Panc1 (cell line): ENCODE data around the gene C17orf50. TPM values are rescaled to one million over a fixed set of nuclear protein-coding genes. Genes with fewer than 3 reads are reported as not detected.

Experiments
- ATAC-seq: fragments of 200-7000 bp; cut with Tn5 transposase; 2 replicates; pipeline ENCODE4 v1.9.1; 2020; ENCODE audit warnings: mild to moderate bottlenecking, moderate library complexity
- BruUV-seq: library from RNA; stranded (reverse); fragments of 400-500 nt; replicated peaks from 2 replicates; lab custom pipeline; 2021; lab: Mats Ljungman, UMichigan
- CTCF ChIA-PET: fragments of 300-600 bp; sonication (Branson Sonifier 250); formaldehyde crosslinking; loops from one replicate; lab custom pipeline; 2022; ENCODE audit warnings: antibody characterized with exemption; lab: Charles Lee
- POLR2A ChIA-PET: fragments of 300-600 bp; sonication (Branson Sonifier 250); formaldehyde crosslinking; loops from one replicate; lab custom pipeline; 2022; ENCODE audit warnings: antibody characterized with exemption; lab: Charles Lee
- DNase-seq: peaks from one replicate; pipeline ENCODE4 v3.0.0-alpha.2; 2010; ENCODE audit warnings: low read depth, low spot score
- H3K27ac ChIP-seq: 2 replicates; pipeline ENCODE4 v1.5.1; 2011; ENCODE audit warnings: mild to moderate bottlenecking, low read length, inconsistent platforms
- H3K27me3 ChIP-seq: fragments of 200-500 bp; sonication (Bioruptor generic); 2 replicates; pipeline ENCODE4 v1.6.0; 2014; ENCODE audit warnings: low read length, inconsistent platforms; ENCODE audit not compliant: control insufficient read depth, insufficient read depth
- H3K36me3 ChIP-seq: fragments of 200-500 bp; sonication (Bioruptor generic); 2 replicates; pipeline ENCODE4 v1.5.1; 2014; ENCODE audit warnings: inconsistent platforms, mild to moderate bottlenecking, low read length, moderate library complexity; ENCODE audit not compliant: control insufficient read depth, insufficient read depth
- H3K4me1 ChIP-seq: 2 replicates; pipeline ENCODE4 v1.5.1; 2011; ENCODE audit warnings: inconsistent platforms, mild to moderate bottlenecking, low read length, moderate library complexity; ENCODE audit not compliant: control insufficient read depth, insufficient read depth
- H3K4me3 ChIP-seq, 2 experiments: 2 replicates each; pipeline ENCODE4 v1.5.1; 2011 to 2012; ENCODE audit warnings: low read depth in 2 of 2, low read length in 2 of 2, mild to moderate bottlenecking in 2 of 2, inconsistent platforms in 1 of 2, moderate library complexity in 1 of 2
- H3K9me3 ChIP-seq: fragments of 200-500 bp; sonication (Bioruptor generic); 2 replicates; pipeline ENCODE4 v1.5.1; 2014; ENCODE audit warnings: low read depth, mild to moderate bottlenecking, inconsistent platforms, low read length, moderate library complexity; ENCODE audit not compliant: control insufficient read depth, insufficient read depth
- CTCF ChIP-seq: fragments of 450-650 bp; IDR thresholded peaks from 2 replicates; pipeline ENCODE4 v1.5.1; 2017; ENCODE audit warnings: mild to moderate bottlenecking
- POLR2AphosphoS5 ChIP-seq: IDR thresholded peaks from 2 replicates; pipeline ENCODE4 v1.6.1; 2012; ENCODE audit warnings: mild to moderate bottlenecking, low read depth, low read length, moderate library complexity
- REST ChIP-seq, 2 experiments: IDR thresholded peaks; 2 replicates each; pipeline ENCODE4 v1.6.1; 2011 to 2012; ENCODE audit warnings: low read depth in 2 of 2, control low read depth in 1 of 2, low read length in 1 of 2, mild to moderate bottlenecking in 1 of 2, moderate library complexity in 1 of 2; ENCODE audit not compliant: insufficient read depth in 1 of 2
- SIN3A ChIP-seq: IDR thresholded peaks from 2 replicates; pipeline ENCODE4 v1.6.1; 2012; ENCODE audit warnings: low read depth, mild to moderate bottlenecking, low read length, moderate library complexity, borderline replicate concordance; ENCODE audit not compliant: insufficient read depth
- TCF7L2 ChIP-seq: IDR thresholded peaks from 2 replicates; pipeline ENCODE4 v1.6.1; 2011; ENCODE audit warnings: mild to moderate bottlenecking, low read depth, low read length, inconsistent platforms
- in situ Hi-C: cut with HindIII; loops from 2 replicates; pipeline ENCODE4 v1.10.0; 2016; ENCODE audit warnings: low sequenced_read_pairs, low pct_unique_long_range_greater_than_20kb
- intact Hi-C: fragments of 100-400 bp; cut with micrococcal nuclease; formaldehyde crosslinking; loops from one replicate; pipeline ENCODE4 v1.10.0; 2022; ENCODE audit not compliant: unreplicated experiment
- total RNA-seq: library from RNA; stranded (reverse); gene quantifications from one replicate; pipeline ENCODE4 v1.2.1, GENCODE V29; 2021; ENCODE audit not compliant: unreplicated experiment

Gene C17orf50
- total RNA-seq, 1 experiment from 2014 or later: not detected

GRCh38 chr17:35797370-35797769, 36.7 kb downstream of the C17orf50 start:
- ATAC-seq (no peak), DNase-seq (no peak)
- H3K4me3 ChIP-seq: no peak overlapping the region
- intact Hi-C loops (no loop called here), in situ Hi-C loops (no loop called here)
- ChIA-PET POLR2A (interaction anchor here (1.0 kb wide), 1 partner anchor 12 kb away, joined by 3 read pairs; no protein-coding TSS in a partner anchor), CTCF (no interaction called here)
- peaks cover 12% of the 10 kb centered on the region for H3K27me3 ChIP-seq
- no peaks in the 10 kb centered on the region for H3K36me3 ChIP-seq
- no TSS peak for BruUV-seq
- H3K27ac ChIP-seq: no peak overlapping the region
- H3K9me3 ChIP-seq: no peaks in the 10 kb centered on the region
- peaks cover 5% of the 10 kb centered on the region; the same call in 1 of the 2 replicates for H3K4me1 ChIP-seq
- no peak for TF ChIP-seq SIN3A
- no peak for TF ChIP-seq REST (IDR thresholded peaks at IDR 0.05; ENCODE audit: insufficient read depth in 1 of 2, low read depth in 2 of 2, low read length in 1 of 2)
- TF ChIP-seq TCF7L2: no peak
- no peak for TF ChIP-seq POLR2AphosphoS5
- TF ChIP-seq CTCF: no peak

GRCh38 chr17:35797918-35798317, 37.2 kb downstream of the C17orf50 start:
- DNase-seq (no peak), ATAC-seq (no peak)
- H3K27me3 ChIP-seq: peaks cover 12% of the 10 kb centered on the region
- H3K4me1 ChIP-seq: peaks cover 5% of the 10 kb centered on the region; the same call in 1 of the 2 replicates
- ChIA-PET CTCF (no interaction called here), POLR2A (no interaction called here)
- H3K9me3 ChIP-seq: no peaks in the 10 kb centered on the region
- intact Hi-C loops: no loop called here
- H3K36me3 ChIP-seq: no peaks in the 10 kb centered on the region
- in situ Hi-C loops: no loop called here
- H3K27ac ChIP-seq: no peak overlapping the region
- no peak overlapping the region for H3K4me3 ChIP-seq
- no peak for TF ChIP-seq SIN3A
- TF ChIP-seq POLR2AphosphoS5: no peak
- no peak for TF ChIP-seq TCF7L2
- no peak for TF ChIP-seq REST (IDR thresholded peaks at IDR 0.05; ENCODE audit: insufficient read depth in 1 of 2, low read depth in 2 of 2, low read length in 1 of 2)
- no peak for TF ChIP-seq CTCF
- no TSS peak for BruUV-seq
